Activated CD8-positive, alpha-beta memory T cell treated with anti-CD3 and anti-CD28 coated beads, Interleukin-2, amount 10 ng/mL, durations not matched to agents 7 days and 5 days (primary cell): Measurements from ENCODE around the gene VPS13D. TPM values are rescaled to one million over a fixed set of nuclear protein-coding genes. Genes with fewer than 3 reads are reported as not detected.
"Not testable (repeated sequence)": the region's sequence is repeated elsewhere in the genome, so short reads cannot be mapped to it uniquely, and the experiment has no call there.

ENCODE experiments used
- ATAC-seq: fragments of 150-1000 bp; cut with Tn5 transposase; one replicate; pipeline ENCODE4 v1.10.0; 2021; ENCODE audit warnings: moderate library complexity
- CTCF ChIA-PET: fragments of 350-600 bp; sonication (Branson Sonifier 250); formaldehyde crosslinking; loops from one replicate; lab custom pipeline; 2021; ENCODE audit warnings: antibody characterized with exemption; lab: Charles Lee
- DNase-seq: peaks from one replicate; pipeline ENCODE4 v3.0.0-alpha.2; 2020
- H3K27ac Mint-ChIP-seq: one replicate; pipeline ENCODE4 v1.8.0; 2021; ENCODE audit warnings: mild to moderate bottlenecking, mixed read lengths
- H3K27me3 Mint-ChIP-seq: one replicate; pipeline ENCODE4 v1.8.0; 2021; ENCODE audit warnings: mixed read lengths
- H3K36me3 Mint-ChIP-seq: one replicate; pipeline ENCODE4 v1.8.0; 2021; ENCODE audit warnings: mild to moderate bottlenecking, mixed read lengths
- H3K4me1 Mint-ChIP-seq: one replicate; pipeline ENCODE4 v1.8.0; 2021; ENCODE audit warnings: mixed read lengths
- H3K4me3 Mint-ChIP-seq: one replicate; pipeline ENCODE4 v1.8.0; 2021; ENCODE audit warnings: mild to moderate bottlenecking, moderate library complexity, mixed read lengths
- H3K9me3 Mint-ChIP-seq: one replicate; pipeline ENCODE4 v1.8.0; 2022; ENCODE audit warnings: low read depth, mixed read lengths
- total RNA-seq, 2 experiments: library from RNA; stranded (reverse); gene quantifications; one replicate each; pipeline ENCODE4 v1.2.3, GENCODE V29; 2021

VPS13D gene
- total RNA-seq, 2 experiments from 2014 or later: 34.6 to 38.3 TPM

DNA sequence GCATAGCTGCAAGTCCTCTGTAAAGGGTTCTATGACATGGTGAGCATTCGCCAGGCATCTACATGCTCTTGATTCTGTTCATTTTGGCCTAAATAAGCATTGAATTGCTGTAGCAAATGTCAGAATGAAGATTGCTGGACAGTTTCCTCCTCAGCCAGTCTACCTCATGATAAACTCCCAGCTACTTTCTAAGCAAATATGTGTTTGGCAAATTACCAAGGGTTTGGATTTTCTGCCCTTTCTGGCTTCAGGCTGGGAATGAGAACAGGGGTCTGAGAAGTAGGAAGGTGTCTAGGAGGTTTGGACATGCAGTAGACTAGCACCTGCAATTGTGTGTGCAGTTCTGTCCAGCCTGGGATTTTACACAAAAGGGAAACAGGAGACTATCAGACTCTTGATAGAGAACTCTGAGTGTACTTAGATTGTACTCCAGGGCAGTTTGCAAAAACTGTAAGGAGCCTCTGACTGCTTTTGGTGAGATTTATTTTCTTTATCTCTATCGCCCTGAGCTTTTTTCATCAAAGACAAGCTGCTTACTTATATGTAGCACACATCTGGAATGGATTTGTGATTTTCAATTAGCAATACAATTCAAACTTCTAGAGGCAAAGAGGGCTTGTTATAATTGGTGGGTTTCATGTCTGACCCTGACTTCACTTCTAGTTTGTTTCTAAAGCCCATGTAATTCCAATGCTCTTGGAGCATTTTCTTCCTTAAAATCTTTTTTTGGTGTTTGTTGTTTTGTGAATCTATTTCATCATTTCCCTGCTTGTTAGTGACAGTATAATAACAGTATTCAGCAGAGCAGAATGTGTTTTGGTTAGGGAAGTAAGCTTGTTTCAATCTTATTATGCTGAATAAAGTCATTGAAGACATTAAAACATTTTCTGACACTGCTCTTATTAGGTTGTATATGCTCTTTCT lies 150.8 kb downstream of the VPS13D start:
- Mint-ChIP-seq H3K4me3 (no peak overlapping the region), H3K36me3 (peaks cover 47% of the 10 kb centered on the region), H3K27ac (no peak overlapping the region), H3K9me3 (no peaks in the 10 kb centered on the region), H3K27me3 (no peaks in the 10 kb centered on the region), H3K4me1 (peaks cover 23% of the 10 kb centered on the region)
- ATAC-seq (no peak), DNase-seq (no peak)
- CTCF ChIA-PET: interaction anchor here (0.7 kb wide), 1 partner anchor 53 kb away, joined by 3 read pairs; no protein-coding TSS in a partner anchor

DNA sequence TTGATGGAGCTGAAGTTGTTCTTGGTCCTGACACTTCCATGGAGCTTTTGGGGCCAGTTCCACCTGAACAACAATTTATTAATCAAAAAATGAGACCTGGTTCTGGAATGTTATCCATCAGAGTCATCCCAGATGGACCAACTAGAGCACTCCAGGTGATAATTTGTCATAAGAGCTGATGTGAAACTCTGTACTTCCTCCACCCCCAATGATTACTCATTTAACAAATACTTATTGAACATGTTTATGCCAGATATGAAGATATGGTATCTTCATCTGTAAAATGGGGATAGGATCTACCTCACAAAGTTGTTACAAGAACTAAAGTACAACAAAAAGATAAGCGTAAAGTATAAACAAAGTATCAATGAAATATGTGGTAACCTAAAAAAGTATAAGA lies 153.2 kb downstream of the VPS13D start:
- CTCF ChIA-PET: interaction anchor here (0.8 to 3.1 kb wide), 2 partner anchors 89 to 236 kb away, joined by 3 to 11 read pairs; partner anchors contain the start of gene DHRS3
- Mint-ChIP-seq H3K4me3 (no peak overlapping the region), H3K27ac (no peak overlapping the region), H3K36me3 (peaks cover 67% of the 10 kb centered on the region), H3K27me3 (no peaks in the 10 kb centered on the region), H3K9me3 (peaks cover 8% of the 10 kb centered on the region), H3K4me1 (peaks cover 32% of the 10 kb centered on the region)
- DNase-seq: no peak
- no peak for ATAC-seq

DNA sequence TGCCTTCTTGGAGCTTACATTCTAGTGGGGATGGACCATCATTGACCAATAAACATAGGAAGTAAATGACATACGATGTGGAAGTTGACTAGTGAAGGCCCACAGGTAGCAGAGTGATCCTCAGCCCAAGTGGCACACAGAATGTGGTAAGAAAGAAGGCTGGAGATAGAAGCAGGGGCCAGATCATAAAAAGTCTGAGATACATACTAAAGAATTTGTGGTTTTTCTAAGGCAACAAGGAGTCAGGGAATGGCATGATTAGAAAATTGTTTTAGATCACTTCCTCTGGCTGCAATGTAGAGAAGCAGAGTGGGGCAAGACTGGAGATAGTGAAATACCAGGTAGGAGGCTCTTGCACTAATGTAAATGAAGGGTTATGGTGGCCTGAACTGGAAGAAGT lies 154.0 kb downstream of the VPS13D start:
- Mint-ChIP-seq H3K4me3 (no peak overlapping the region), H3K36me3 (peaks cover 73% of the 10 kb centered on the region), H3K4me1 (peaks cover 32% of the 10 kb centered on the region), H3K27ac (no peak overlapping the region), H3K9me3 (peaks cover 8% of the 10 kb centered on the region), H3K27me3 (no peaks in the 10 kb centered on the region)
- DNase-seq (no peak), ATAC-seq (no peak)
- CTCF ChIA-PET: interaction anchor here (3.1 kb wide), 1 partner anchor 236 kb away, joined by 11 read pairs; the partner anchor contains the start of gene DHRS3

DNA sequence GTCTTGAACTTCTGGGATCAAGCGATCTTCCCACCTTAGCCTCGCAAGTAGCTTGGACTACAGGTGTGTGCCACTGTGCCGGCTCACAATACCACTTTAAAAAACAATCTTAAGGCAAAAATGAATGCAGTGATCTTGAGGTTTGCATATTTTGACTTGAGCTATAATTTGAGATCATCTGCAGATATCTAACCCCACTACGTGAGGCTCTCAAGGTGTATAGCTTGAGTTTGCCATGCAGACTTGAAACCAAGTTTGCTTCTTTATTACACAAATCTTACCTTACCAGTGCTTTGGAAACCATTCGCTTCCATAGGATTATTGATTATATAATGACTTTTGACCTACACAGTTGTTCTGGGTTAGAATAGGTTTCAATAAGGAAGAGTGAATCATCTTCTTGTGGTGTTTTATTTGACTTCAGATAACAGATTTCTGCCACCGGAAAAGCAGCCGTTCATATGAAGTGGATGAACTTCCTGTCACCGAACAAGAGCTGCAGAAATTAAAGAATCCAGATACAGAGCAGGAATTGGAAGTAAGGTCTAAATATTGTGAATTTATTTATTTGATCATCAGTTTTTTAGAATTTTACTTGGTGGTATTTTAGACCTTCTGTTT lies 155.1 kb downstream of the VPS13D start:
- DNase-seq: peak; percentile 52
- ATAC-seq: peak; percentile 55
- Mint-ChIP-seq H3K9me3 (peaks cover 12% of the 10 kb centered on the region), H3K27me3 (no peaks in the 10 kb centered on the region), H3K36me3 (peaks cover 75% of the 10 kb centered on the region), H3K4me3 (no peak overlapping the region), H3K4me1 (peaks cover 32% of the 10 kb centered on the region), H3K27ac (no peak overlapping the region)
- CTCF ChIA-PET: interaction anchor here (0.8 to 3.1 kb wide), 4 partner anchors 12 to 274 kb away, joined by 4 to 11 read pairs (median 5); partner anchors contain the start of gene DHRS3

DNA sequence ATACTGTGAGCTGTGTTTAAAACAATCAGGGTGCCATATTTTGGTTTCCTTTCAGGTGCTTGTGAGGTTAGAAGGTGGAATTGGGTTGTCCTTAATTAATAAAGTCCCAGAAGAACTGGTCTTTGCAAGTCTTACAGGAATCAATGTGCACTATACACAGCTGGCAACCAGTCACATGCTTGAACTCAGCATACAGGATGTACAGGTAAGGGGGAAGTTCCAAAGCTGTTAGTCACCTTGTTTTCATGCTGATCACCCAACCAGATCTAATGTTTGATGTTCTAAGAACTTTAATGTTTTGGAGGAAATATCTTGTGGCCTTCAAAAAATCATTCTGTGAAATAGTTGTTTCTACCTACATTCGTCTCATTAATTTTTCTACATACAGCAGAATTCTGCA lies 156.3 kb downstream of the VPS13D start:
- ATAC-seq: no peak
- peaks cover 84% of the 10 kb centered on the region for H3K36me3 Mint-ChIP-seq
- peaks cover 12% of the 10 kb centered on the region for H3K9me3 Mint-ChIP-seq
- no peak overlapping the region for H3K27ac Mint-ChIP-seq
- H3K27me3 Mint-ChIP-seq: no peaks in the 10 kb centered on the region
- CTCF ChIA-PET: interaction anchor here (1.1 kb wide), 1 partner anchor 21 kb away, joined by 3 read pairs; no protein-coding TSS in a partner anchor
- no peak overlapping the region for H3K4me3 Mint-ChIP-seq
- DNase-seq: no peak
- H3K4me1 Mint-ChIP-seq: peaks cover 32% of the 10 kb centered on the region

DNA sequence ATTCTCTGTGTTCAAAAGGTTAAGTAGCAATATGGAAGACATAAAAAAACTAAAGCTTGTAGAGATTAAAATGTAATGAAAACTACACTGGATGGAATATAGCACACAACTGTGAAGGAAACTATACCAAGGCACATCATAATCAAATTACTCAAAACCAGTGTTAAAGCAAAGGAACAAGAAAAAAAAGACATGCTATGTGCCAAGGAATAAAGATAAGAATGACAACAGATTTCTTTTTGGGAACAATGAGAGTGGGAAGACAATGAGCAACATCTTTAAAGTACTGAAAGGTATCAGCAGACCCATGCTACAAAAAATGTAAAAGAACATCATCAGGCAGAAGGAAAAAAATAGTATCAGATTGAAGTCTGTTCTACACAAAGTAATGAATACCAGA lies 157.8 kb downstream of the VPS13D start:
- peaks cover 81% of the 10 kb centered on the region for H3K36me3 Mint-ChIP-seq
- H3K27me3 Mint-ChIP-seq: no peaks in the 10 kb centered on the region
- H3K9me3 Mint-ChIP-seq: peaks cover 12% of the 10 kb centered on the region
- H3K4me1 Mint-ChIP-seq: peaks cover 32% of the 10 kb centered on the region
- DNase-seq (no peak), ATAC-seq (no peak)
- H3K4me3 Mint-ChIP-seq: no peak overlapping the region
- CTCF ChIA-PET: no interaction called here
- H3K27ac Mint-ChIP-seq: no peak overlapping the region

DNA sequence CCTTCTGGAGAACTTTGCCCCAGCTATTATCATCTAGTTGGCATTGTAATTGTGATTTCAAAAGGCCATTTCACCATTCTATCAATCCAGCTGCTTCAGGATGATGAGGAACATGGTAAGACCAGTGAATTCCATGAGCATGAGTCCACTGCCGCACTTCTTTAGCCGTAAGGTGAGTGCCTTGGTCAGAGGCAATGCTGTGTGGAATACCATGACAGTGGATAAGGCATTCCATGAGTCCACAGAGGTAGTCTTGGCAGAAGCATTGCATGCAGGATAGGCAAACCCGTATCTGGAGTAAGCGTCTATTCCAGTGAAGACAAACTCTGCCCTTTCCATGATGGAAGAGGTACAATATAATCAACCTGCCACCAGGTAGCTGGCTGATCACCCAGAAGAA lies 160.5 kb downstream of the VPS13D start:
- H3K4me3 Mint-ChIP-seq, H3K27me3 Mint-ChIP-seq, H3K27ac Mint-ChIP-seq, DNase-seq, CTCF ChIA-PET, ATAC-seq: not testable (repeated sequence)
- peaks cover 12% of the 10 kb centered on the region for H3K9me3 Mint-ChIP-seq
- peaks cover 67% of the 10 kb centered on the region for H3K36me3 Mint-ChIP-seq
- H3K4me1 Mint-ChIP-seq: peaks cover 12% of the 10 kb centered on the region

DNA sequence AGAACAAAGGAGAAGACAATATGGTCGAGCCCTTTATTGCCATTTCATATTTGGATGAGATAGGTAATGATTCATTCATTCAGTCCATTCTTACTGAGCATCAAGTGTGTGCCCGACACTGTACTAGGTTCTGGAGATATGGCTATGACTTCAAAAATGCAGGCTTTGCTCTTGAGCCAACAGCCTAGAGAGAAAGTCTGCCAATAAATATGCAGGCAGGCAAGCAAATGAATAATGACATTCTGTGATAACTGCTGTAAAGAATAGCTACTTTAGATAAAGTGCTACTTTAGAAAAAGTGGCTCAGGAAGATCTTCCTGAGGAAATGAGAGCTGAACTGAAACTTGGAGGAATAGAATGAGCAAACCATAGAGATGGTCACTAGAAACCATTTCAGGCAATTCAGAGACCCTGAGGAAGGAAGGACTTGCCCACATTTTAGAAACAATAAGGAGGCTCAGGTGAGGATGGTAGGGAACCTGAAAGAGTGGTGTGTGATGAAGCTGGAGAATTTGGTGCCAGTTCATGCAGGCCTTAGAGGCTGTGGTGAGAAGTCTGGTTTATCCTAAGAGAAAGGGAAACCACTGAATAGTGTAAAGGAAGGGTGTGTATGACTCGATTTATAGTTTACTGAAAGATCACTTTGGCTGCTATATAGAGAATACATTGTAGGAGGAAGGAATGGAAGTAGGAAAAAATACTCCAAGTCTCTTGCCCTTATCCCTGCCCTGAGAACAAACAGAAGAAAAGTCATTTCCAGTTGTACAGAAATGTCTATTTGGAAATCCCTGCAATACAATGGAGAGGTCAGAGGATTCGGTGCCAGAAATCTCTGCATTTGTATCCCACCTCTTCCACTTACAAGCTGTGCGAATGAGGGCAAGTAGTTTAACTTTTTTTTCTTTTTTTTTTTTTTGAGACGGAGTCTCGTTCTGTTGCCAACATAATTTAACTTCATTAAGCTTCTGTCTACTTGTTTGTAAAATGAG lies 167.9 kb downstream of the VPS13D start:
- Mint-ChIP-seq H3K9me3 (no peaks in the 10 kb centered on the region), H3K4me1 (peaks cover 15% of the 10 kb centered on the region), H3K27me3 (no peaks in the 10 kb centered on the region), H3K36me3 (peaks cover 18% of the 10 kb centered on the region), H3K4me3 (no peak overlapping the region), H3K27ac (peak overlapping the region; percentile 5)
- CTCF ChIA-PET: interaction anchor here (1.0 kb wide), 1 partner anchor 42 kb away, joined by 3 read pairs; no protein-coding TSS in a partner anchor
- peak; percentile 39 for ATAC-seq
- no peak for DNase-seq

DNA sequence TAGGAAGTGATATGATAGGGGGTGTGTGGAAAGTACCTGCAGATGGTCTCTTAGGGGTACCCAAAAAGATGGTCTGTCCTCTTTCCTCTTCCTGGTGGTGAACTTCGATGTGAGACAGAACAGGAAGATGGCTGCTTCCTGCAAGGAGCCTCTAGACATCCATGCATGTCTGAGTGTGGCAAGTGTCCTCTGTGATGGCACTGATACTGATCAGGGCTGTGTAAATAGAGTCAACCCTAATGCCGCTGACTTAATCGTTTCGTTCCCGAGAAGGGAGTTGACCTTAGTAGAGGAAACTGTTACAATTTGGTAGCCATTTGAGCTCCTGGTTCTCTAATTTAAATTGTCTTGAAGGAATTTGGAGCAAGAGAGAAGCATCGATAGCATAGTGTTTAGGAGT lies 168.6 kb downstream of the VPS13D start:
- Mint-ChIP-seq H3K9me3 (no peaks in the 10 kb centered on the region), H3K27me3 (no peaks in the 10 kb centered on the region), H3K27ac (no peak overlapping the region), H3K4me3 (no peak overlapping the region), H3K4me1 (peaks cover 15% of the 10 kb centered on the region), H3K36me3 (peaks cover 20% of the 10 kb centered on the region)
- CTCF ChIA-PET: interaction anchor here (1.0 kb wide), 2 partner anchors 9 to 42 kb away, joined by 3 read pairs; no protein-coding TSS in a partner anchor
- DNase-seq (no peak), ATAC-seq (no peak)

DNA sequence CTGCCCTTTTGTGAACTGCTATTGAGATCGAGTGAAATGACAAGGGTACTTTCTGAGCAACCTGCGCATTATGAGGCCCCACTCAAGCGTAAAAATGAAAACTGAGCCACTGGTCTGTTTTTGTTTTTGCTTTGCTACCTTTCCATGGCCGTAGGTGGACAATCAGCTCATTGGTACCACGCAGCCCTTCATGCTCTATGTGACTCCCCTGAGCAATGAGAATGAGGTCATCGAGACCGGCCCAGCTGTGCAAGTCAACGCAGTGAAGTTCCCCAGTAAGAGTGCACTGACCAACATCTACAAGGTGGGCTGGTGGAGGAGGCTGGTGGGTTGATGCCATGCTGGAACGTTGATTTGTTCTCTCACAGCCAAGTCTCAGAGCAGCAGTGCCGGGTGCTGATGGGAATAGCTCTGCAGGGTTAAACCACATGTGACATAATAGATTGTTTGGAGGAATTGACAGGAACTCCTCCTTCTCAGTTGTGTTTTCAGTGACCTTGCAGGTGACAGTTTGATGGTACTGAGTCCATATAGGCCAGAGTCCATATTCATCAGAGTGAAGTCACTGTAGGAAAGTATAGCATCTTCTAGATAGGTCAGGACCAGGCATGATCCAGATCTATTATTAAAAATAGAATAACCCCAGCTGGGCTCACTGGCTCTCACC lies 170.3 kb downstream of the VPS13D start:
- no peak overlapping the region for H3K4me3 Mint-ChIP-seq
- CTCF ChIA-PET: interaction anchor here (1.3 kb wide), 1 partner anchor 221 kb away, joined by 5 read pairs; no protein-coding TSS in a partner anchor

DNA sequence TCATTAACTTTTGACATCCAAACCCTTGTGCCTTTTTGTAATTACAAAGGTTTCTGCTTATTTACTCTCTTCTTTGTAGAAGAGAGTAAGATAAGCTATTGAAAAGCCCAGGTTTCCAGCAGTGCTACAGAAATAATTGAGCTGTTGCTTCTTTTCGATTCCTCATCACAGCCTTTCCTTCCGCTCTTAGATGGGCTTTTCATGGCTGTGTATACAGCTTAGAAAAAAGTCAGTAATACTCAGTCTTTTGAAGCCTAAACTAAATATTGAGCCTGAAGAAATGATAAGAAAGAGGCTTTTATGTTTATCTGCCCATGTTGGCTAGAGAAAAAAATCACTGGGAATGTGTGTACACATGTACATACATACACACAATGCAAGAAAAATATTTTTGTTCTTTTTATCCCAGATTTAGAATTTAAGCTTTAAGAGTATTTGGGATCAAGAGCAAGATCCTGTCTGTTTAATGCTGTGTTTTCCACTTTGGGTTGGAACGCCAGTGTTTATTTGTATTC lies 172.4 kb downstream of the VPS13D start:
- Mint-ChIP-seq H3K4me3 (no peak overlapping the region), H3K27me3 (no peaks in the 10 kb centered on the region), H3K27ac (no peak overlapping the region), H3K36me3 (peaks cover 29% of the 10 kb centered on the region), H3K4me1 (peaks cover 26% of the 10 kb centered on the region), H3K9me3 (no peaks in the 10 kb centered on the region)
- ATAC-seq (no peak), DNase-seq (no peak)
- CTCF ChIA-PET: no interaction called here

More for the DNA sequence above, 170.3 kb downstream of the VPS13D start:
- no peaks in the 10 kb centered on the region for H3K27me3 Mint-ChIP-seq
- H3K4me1 Mint-ChIP-seq: peaks cover 15% of the 10 kb centered on the region
- H3K36me3 Mint-ChIP-seq: peaks cover 29% of the 10 kb centered on the region
- H3K9me3 Mint-ChIP-seq: no peaks in the 10 kb centered on the region
- ATAC-seq (no peak), DNase-seq (no peak)
- no peak overlapping the region for H3K27ac Mint-ChIP-seq

DNA sequence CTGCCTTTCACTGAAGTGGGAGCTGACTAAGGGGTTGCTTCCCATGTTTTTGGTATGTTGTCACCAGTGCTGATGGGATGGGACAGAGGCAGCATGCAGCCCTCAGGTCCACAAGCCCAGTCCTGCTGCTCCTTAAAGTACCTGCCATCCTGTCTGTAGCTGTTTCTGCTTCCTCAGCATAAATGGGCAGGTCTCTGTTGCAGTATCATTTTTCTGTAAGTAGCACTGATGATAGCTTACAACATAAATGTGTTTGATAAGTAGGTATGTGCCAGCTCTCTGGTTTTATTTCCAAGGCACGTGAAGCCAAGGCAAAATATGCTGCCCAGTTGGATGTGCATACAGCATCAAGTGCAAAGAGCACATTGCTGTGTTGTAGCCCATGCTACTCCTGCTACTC lies 173.0 kb downstream of the VPS13D start:
- Mint-ChIP-seq H3K27ac (no peak overlapping the region), H3K27me3 (no peaks in the 10 kb centered on the region), H3K4me1 (peaks cover 23% of the 10 kb centered on the region), H3K4me3 (no peak overlapping the region), H3K36me3 (peaks cover 28% of the 10 kb centered on the region), H3K9me3 (no peaks in the 10 kb centered on the region)
- ATAC-seq (no peak), DNase-seq (no peak)
- CTCF ChIA-PET: no interaction called here
